Measurements from ENCODE around the gene GJA9. TPM values are rescaled to one million over a fixed set of nuclear protein-coding genes. Genes with fewer than 3 reads are reported as not detected.
"Not testable (repeated sequence)": the region's sequence is repeated elsewhere in the genome, so short reads cannot be mapped to it uniquely, and the experiment has no call there.

GJA9 gene
- total and polyA plus RNA-seq, 2 experiments from 2014 or later = 0.21 TPM; not detected in 1

GRCh38 chr1:38845088-38845487 is 36.3 kb downstream of the GJA9 start:
- H3K4me1 Mint-ChIP-seq; H3K4me1 ChIP-seq (ENCODE audit: insufficient read depth); H3K9me2 ChIP-seq (ENCODE audit: insufficient read depth); H3F3A ChIP-seq (replicated peaks; ENCODE audit: low read depth); H3K4me2 ChIP-seq; H3K27ac Mint-ChIP-seq; H3K79me2 ChIP-seq (replicated peaks; ENCODE audit: insufficient read depth); H3K4me3 ChIP-seq; H3K27ac ChIP-seq (ENCODE audit: low read depth); H3K9me3 Mint-ChIP-seq; H2AFZ ChIP-seq; H4K20me1 ChIP-seq (replicated peaks; ENCODE audit: insufficient read depth); H3K27me3 ChIP-seq (ENCODE audit: insufficient read depth); DNase-seq (ENCODE audit: low spot score); H3K27me3 Mint-ChIP-seq (ENCODE audit: insufficient read depth, low read depth, poor library complexity); H3K36me3 ChIP-seq (ENCODE audit: insufficient read depth); ATAC-seq; H3K4me3 Mint-ChIP-seq: not testable (repeated sequence)
- H3K36me3 Mint-ChIP-seq (ENCODE audit: low read depth) = peaks cover 37% of the 10 kb centered on the region

DNA sequence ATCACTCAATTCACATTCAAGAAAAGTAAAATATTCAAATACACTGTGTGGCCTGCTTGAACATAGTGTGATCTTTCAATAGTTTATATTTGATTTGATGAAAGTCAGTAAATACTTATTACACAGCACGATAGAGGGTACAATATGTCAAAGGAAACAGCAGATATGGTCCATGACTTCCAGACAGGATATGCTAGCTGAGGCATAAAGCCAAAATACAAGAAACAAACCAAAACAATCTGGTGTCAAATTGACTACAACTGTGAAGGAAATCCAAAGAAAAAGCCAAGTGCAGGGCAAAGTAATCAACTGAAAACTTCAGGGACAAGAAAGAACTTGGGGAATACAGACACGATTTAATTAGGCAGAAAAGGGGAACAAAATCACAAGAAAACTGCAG is 41.1 kb downstream of the GJA9 start:
- ATAC-seq (no peak), DNase-seq (ENCODE audit: low spot score) (no peak)
- 0 out of 2 replicates have a peak, but pooled peaks cover 6% of the 10 kb centered on the region for H3K36me3 ChIP-seq (ENCODE audit: insufficient read depth)
- no peak overlapping the region for H3K4me3 ChIP-seq
- peaks cover 9% of the 10 kb centered on the region; the same call in 1 of the 2 replicates for H3K4me1 ChIP-seq (ENCODE audit: insufficient read depth)
- no peaks in the 10 kb centered on the region for H3K9me2 ChIP-seq (ENCODE audit: insufficient read depth)
- Mint-ChIP-seq H3K27me3 (ENCODE audit: insufficient read depth, low read depth, poor library complexity) (peaks cover 7% of the 10 kb centered on the region), H3K9me3 (no peaks in the 10 kb centered on the region), H3K4me3 (no peak overlapping the region), H3K27ac (no peak overlapping the region), H3K4me1 (peaks cover 11% of the 10 kb centered on the region; the same call in 2 of the 3 replicates), H3K36me3 (ENCODE audit: low read depth) (peaks cover 35% of the 10 kb centered on the region)
- no peak overlapping the region for H2AFZ ChIP-seq
- H3K79me2 ChIP-seq (replicated peaks; ENCODE audit: insufficient read depth) = no peaks in the 10 kb centered on the region; the same call in 1 of the 2 replicates
- no peaks in the 10 kb centered on the region for H3F3A ChIP-seq (replicated peaks; ENCODE audit: low read depth)
- H4K20me1 ChIP-seq (replicated peaks; ENCODE audit: insufficient read depth) = 0 out of 2 replicates have a peak, but pooled peaks cover 3% of the 10 kb centered on the region
- H3K4me2 ChIP-seq = no peak overlapping the region
- no peak overlapping the region for H3K27ac ChIP-seq (ENCODE audit: low read depth)
- no peaks in the 10 kb centered on the region for H3K27me3 ChIP-seq (ENCODE audit: insufficient read depth)
- TF ChIP-seq, protein P1, sequence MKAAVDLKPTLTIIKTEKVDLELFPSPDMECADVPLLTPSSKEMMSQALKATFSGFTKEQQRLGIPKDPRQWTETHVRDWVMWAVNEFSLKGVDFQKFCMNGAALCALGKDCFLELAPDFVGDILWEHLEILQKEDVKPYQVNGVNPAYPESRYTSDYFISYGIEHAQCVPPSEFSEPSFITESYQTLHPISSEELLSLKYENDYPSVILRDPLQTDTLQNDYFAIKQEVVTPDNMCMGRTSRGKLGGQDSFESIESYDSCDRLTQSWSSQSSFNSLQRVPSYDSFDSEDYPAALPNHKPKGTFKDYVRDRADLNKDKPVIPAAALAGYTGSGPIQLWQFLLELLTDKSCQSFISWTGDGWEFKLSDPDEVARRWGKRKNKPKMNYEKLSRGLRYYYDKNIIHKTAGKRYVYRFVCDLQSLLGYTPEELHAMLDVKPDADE (IDR thresholded peaks at IDR 0.05) = no peak
- TF ChIP-seq EZH2 (IDR thresholded peaks at IDR 0.05; ENCODE audit: low read depth, unreplicated experiment) (no peak), CTCF (conservative IDR thresholded peaks at IDR 0.05; ENCODE audit: low read depth in 2 of 2) (no peak), REST (IDR thresholded peaks at IDR 0.05; ENCODE audit: unreplicated experiment) (no peak), NANOG (IDR thresholded peaks at IDR 0.05; ENCODE audit: borderline replicate concordance) (no peak), EZH2phosphoT487 (IDR thresholded peaks at IDR 0.05; ENCODE audit: unreplicated experiment) (no peak), ZNF462 (CRISPR knock-in tag; IDR thresholded peaks at IDR 0.05) (no peak), ZNF331 (CRISPR knock-in tag; IDR thresholded peaks at IDR 0.05; ENCODE audit: low read depth) (no peak), JUNB (IDR thresholded peaks at IDR 0.05; ENCODE audit: unreplicated experiment) (no peak), POLR2AphosphoS5 (IDR thresholded peaks at IDR 0.05; ENCODE audit: low read depth) (no peak)
